Spleen (tissue), 11 donors: Measurements from ENCODE around the gene ZNF625. TPM values are rescaled to one million over a fixed set of nuclear protein-coding genes. Genes with fewer than 3 reads are reported as not detected.

ENCODE experiments used
- DNase-seq: peaks from one replicate; pipeline ENCODE4 v3.0.0-alpha.2; 2020
- H3K27ac ChIP-seq, 8 donors: fragments of 200-600 bp; sonication (generic) in 7 of 8; 1 replicate in 4 of 8; 2 replicates in 4 of 8; pipeline versions ENCODE4 v1.5.0 to v1.8.0; 2016 to 2021; ENCODE audit warnings: inconsistent platforms in 4 of 8, mild to moderate bottlenecking in 4 of 8, moderate library complexity in 1 of 8
- H3K27me3 ChIP-seq, 7 donors: fragments of 200-600 bp; sonication (generic) in 6 of 7; replicated peaks in 1 of 7; 1 replicate in 4 of 7; 2 replicates in 3 of 7; pipeline versions ENCODE4 v1.5.0 to v1.8.0; 2016 to 2021; ENCODE audit warnings: inconsistent platforms in 3 of 7, mild to moderate bottlenecking in 1 of 7
- H3K36me3 ChIP-seq, 6 donors: fragments of 200-600 bp; sonication (generic) in 5 of 6; 1 replicate in 4 of 6; 2 replicates in 2 of 6; pipeline versions ENCODE4 v1.5.0 to v1.8.0; 2016 to 2021; ENCODE audit warnings: inconsistent platforms in 2 of 6
- H3K4me1 ChIP-seq, 6 donors: fragments of 200-600 bp; sonication (generic) in 5 of 6; 1 replicate in 3 of 6; 2 replicates in 3 of 6; pipeline versions ENCODE4 v1.5.0 to v1.8.0; 2016 to 2021; ENCODE audit warnings: inconsistent platforms in 3 of 6
- H3K4me3 ChIP-seq, 8 donors: fragments of 200-600 bp; sonication (generic) in 7 of 8; 1 replicate in 4 of 8; 2 replicates in 4 of 8; pipeline versions ENCODE4 v1.5.0 to v1.8.0; 2016 to 2021; ENCODE audit warnings: inconsistent platforms in 4 of 8, mild to moderate bottlenecking in 4 of 8, moderate library complexity in 2 of 8
- H3K9me3 ChIP-seq, 8 donors: fragments of 200-600 bp; sonication (generic) in 7 of 8; 1 replicate in 4 of 8; 2 replicates in 4 of 8; pipeline versions ENCODE4 v1.5.0 to v1.8.0; 2016 to 2021; ENCODE audit warnings: inconsistent platforms in 4 of 8
- POLR2A ChIP-seq, 3 donors: fragments of 450-650 bp; IDR thresholded peaks; one replicate each; pipeline ENCODE4 v1.5.1; 2017; ENCODE audit warnings: antibody characterized with exemption in 3 of 3, mild to moderate bottlenecking in 1 of 3
- POLR2AphosphoS5 ChIP-seq, 3 donors: sonication (generic); formaldehyde crosslinking; IDR thresholded peaks; one replicate each; pipeline ENCODE4 v1.5.1; 2017; ENCODE audit warnings: antibody characterized with exemption in 3 of 3
- WGBS, 5 donors: extraction: QIAGEN DNeasy Blood & Tissue Kit in 3 of 5; methylation state at CpG; one replicate each; pipeline versions ENCODE4 v1.1.5 to v1.1.7; 2013 to 2018; 5-methylcytosine and 5-hydroxymethylcytosine counted together
- intact Hi-C: fragments of 100-400 bp; cut with DNase I; formaldehyde crosslinking; loops from one replicate; pipeline ENCODE4 v1.15.0; 2023; ENCODE audit warnings: low total_unique reads
- polyA plus RNA-seq, 3 donors: library from polyadenylated mRNA; stranded (reverse); fragments of 200-250 nt; gene quantifications; one replicate each; pipeline ENCODE4 v1.2.1, GENCODE V29; 2013
- total RNA-seq, 7 donors: library from RNA; depleted of rRNA in 3 of 7; stranded (reverse); fragments of >200 nt in 3 of 7; fragmentation: NEBNext Ultra II Directional in 4 of 7; extraction: Animal tissue kit (Norgen Biotek cat#: 25700) in 4 of 7; gene quantifications; one replicate each; pipeline versions ENCODE4 v1.1.0 to v1.2.1, GENCODE V29; 2016 to 2021
- TF ChIP-seq, protein P1 (sequence below), 11 experiments: fragments of 200-600 bp in 7 of 11; fragments of 450-650 bp in 4 of 11; sonication (generic) in 4 of 11; IDR thresholded peaks in 8 of 11; conservative IDR thresholded peaks in 3 of 11; 1 replicate in 7 of 11; 2 replicates in 4 of 11; pipeline versions ENCODE4 v1.4.0 to v1.8.0; 2016 to 2021; ENCODE audit warnings: antibody characterized with exemption in 11 of 11, inconsistent platforms in 4 of 11, mild to moderate bottlenecking in 1 of 11
- donor health status: healthy with polysubstance abuse.
- donor health status: DM: no; HTN: no; CAD: no; lungs with moderate emphysema.
- donor health status: DM: no; HTN: no; CAD: no.
- donor health status: Bipolar disorder and iron deficiency.
- donor health status: healthy.
- donor health status: DM: no; HTN: no; CAD: no.
- donor health status: DM: yes; HTN: yes; CAD: no.

ZNF625 gene
- total and polyA plus RNA-seq, 10 donors = 1.2 to 7.9 (median 5.1) TPM

DNA sequence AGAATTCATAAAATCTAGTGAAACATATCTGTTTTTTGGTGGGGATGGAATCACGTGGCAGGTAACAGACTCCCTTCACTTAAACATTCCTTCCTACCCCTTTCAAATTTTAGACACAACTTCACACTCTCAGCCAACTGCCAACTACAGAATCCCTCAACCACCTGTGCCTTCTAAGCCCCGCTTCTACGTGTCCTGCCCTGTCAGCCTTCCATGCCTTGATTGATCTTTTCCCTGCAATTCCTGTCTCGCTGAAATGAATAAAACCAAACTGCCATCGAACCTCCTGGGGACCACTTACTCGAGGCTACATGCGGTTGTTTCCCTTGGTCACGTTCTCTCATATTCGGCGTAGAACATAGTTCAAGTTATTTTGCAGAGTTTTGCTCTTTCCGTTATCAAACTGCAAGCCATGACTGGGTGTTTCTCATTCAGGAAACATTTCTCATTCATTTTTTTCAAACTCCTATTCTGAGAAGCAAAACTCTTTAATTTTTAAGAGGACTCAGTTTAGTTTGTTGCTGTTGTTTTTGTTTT lies 1.1 kb downstream of the ZNF625 start:
- H3K36me3 ChIP-seq = peaks cover 0 to 6% (median 0%) of the 10 kb centered on the region in 6 donors
- intact Hi-C loops = no loop called here
- no peak for DNase-seq
- peak overlapping the region in 7 of 8 donors; percentile 68 to 82 (median 79) for H3K27ac ChIP-seq
- peak overlapping the region; percentile 60 to 97 (median 76) for H3K4me3 ChIP-seq
- peaks cover 0 to 6% (median 0%) of the 10 kb centered on the region in 7 donors for H3K27me3 ChIP-seq
- no peak for TF ChIP-seq POLR2A (IDR thresholded peaks at IDR 0.05)
- TF ChIP-seq POLR2AphosphoS5 (IDR thresholded peaks at IDR 0.05) = no peak
- TF ChIP-seq, protein P1, sequence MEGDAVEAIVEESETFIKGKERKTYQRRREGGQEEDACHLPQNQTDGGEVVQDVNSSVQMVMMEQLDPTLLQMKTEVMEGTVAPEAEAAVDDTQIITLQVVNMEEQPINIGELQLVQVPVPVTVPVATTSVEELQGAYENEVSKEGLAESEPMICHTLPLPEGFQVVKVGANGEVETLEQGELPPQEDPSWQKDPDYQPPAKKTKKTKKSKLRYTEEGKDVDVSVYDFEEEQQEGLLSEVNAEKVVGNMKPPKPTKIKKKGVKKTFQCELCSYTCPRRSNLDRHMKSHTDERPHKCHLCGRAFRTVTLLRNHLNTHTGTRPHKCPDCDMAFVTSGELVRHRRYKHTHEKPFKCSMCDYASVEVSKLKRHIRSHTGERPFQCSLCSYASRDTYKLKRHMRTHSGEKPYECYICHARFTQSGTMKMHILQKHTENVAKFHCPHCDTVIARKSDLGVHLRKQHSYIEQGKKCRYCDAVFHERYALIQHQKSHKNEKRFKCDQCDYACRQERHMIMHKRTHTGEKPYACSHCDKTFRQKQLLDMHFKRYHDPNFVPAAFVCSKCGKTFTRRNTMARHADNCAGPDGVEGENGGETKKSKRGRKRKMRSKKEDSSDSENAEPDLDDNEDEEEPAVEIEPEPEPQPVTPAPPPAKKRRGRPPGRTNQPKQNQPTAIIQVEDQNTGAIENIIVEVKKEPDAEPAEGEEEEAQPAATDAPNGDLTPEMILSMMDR (IDR thresholded peaks at IDR 0.05 in 8 of 11, conservative IDR thresholded peaks at IDR 0.05 in 3 of 11) = no peak
- WGBS, 5 donors = 17 to 26% (median 22%) methylated on average over 11 of the region's 11 CpGs
- no peaks in the 10 kb centered on the region for H3K9me3 ChIP-seq
- peaks cover 4 to 35% (median 20%) of the 10 kb centered on the region in 6 donors for H3K4me1 ChIP-seq

DNA sequence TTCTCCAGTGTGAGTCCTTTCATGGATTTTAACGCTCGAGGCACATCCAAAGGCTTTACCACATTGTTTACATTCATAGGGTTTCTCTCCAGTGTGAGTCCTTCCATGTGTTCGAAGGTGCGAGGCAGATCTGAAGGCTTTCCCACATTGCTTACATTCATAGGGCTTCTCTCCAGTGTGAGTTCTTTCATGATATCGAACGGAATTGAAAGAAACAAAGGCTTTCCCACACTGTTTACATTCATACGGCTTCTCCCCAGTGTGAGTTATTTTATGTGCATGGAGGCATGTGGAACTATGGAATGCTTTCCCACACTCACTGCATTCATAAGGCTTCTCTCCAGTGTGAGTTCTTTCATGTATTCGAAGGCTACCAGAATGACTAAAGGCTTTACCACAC lies 11.2 kb downstream of the ZNF625 start:
- intact Hi-C loops = no loop called here

DNA sequence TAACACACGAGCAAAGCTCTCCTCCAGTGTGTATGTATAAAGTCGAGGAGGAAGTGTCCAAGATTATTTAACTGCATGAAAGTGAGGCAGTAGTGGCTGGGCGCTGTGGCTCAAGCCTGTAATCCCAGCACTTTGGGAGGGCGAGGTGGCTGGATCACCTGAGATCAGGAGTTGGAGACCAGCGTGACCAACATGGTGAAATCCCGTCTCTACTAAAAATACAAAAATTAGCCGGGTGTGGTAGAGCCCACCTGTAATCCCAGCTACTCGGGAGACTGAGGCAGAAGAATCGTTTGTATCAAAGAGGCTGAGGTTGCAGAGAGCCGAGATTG lies 15.2 kb downstream of the ZNF625 start:
- Histone ChIP-seq H3K4me1 (peaks cover 19 to 43% (median 26%) of the 10 kb centered on the region in 6 donors), H3K9me3 (peaks cover 0 to 22% (median 20%) of the 10 kb centered on the region in 8 donors), H3K4me3 (peak overlapping the region in 2 of 8 donors; percentile 87 to 98), H3K27ac (no peak overlapping the region), H3K27me3 (no peaks in the 10 kb centered on the region), H3K36me3 (peaks cover 9 to 39% (median 19%) of the 10 kb centered on the region in 6 donors)
- no peak for TF ChIP-seq POLR2A (IDR thresholded peaks at IDR 0.05)
- TF ChIP-seq, protein P1 (IDR thresholded peaks at IDR 0.05 in 8 of 11, conservative IDR thresholded peaks at IDR 0.05 in 3 of 11) = peak in 5 of 11 experiments; percentile 1 to 59 (median 32)
- DNase-seq = no peak
- 58 to 64% (median 59%) methylated on average over 10 of the region's 10 CpGs for WGBS, 5 donors
- intact Hi-C loops = loop anchor here (2.0 kb wide), 1 partner anchor 83 kb away; no protein-coding TSS in a partner anchor

More for the DNA sequence above, 11.2 kb downstream of the ZNF625 start:
- TF ChIP-seq POLR2A (IDR thresholded peaks at IDR 0.05) = no peak
- TF ChIP-seq POLR2AphosphoS5 (IDR thresholded peaks at IDR 0.05) = no peak
- TF ChIP-seq, protein P1 (IDR thresholded peaks at IDR 0.05 in 8 of 11, conservative IDR thresholded peaks at IDR 0.05 in 3 of 11) = no peak
- peaks cover 0 to 31% (median 24%) of the 10 kb centered on the region in 8 donors for H3K9me3 ChIP-seq
- H3K4me3 ChIP-seq = no peak overlapping the region
- H3K27ac ChIP-seq = no peak overlapping the region
- H3K27me3 ChIP-seq = no peaks in the 10 kb centered on the region
- peaks cover 11 to 12% (median 12%) of the 10 kb centered on the region in 6 donors for H3K4me1 ChIP-seq
- 94 to 96% (median 96%) methylated on average over 8 of the region's 8 CpGs for WGBS, 5 donors
- H3K36me3 ChIP-seq = peaks cover 9 to 47% (median 26%) of the 10 kb centered on the region in 6 donors
- DNase-seq = no peak

DNA sequence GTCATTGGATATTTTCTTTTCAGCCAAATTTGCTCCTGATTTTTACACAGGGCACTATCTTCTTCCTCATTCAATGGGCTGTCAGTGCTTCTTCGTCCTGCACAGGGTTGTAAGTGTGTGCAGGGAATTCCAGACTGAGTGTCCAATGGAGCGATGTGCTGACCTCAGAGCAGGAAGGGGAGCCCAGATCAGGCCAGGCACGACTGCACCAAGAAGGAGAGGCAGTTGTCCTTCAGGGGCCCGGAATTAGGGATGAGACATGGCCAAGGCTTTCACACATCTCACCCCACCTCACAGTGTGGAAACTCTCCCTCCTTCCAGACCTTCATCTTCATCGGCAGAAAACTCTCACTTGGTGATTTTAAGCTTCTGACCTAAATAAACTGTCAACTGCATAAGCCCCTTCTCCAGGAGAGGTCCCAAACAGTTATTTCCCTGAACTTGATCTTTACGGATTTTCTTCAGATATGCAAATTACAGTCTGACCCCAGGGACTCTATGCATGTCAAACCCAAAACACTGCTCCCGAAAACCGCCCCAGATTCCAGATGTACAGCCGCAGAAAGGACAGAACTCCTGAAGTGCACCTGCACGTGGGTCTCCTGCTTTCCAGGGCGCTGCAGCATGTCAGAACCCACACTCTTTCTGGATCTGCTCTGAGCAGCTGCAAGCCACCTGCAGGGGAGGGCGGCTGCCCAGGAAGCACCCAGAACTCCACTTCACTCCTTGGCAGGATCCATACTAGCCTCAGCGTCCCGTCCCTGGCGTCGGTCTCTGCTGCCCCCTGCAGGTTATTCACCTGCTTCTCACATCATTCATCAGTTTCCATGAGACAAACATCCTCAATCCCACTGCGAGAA lies 15.8 kb downstream of the ZNF625 start:
- H3K4me3 ChIP-seq = peak overlapping the region; percentile 87 to 98 (median 92)
- no peaks in the 10 kb centered on the region for H3K27me3 ChIP-seq
- 2 to 6% (median 3%) methylated on average over 15 to 17 of the region's 17 CpGs for WGBS, 5 donors
- intact Hi-C loops = loop anchor here (2.0 kb wide), 1 partner anchor 82 kb away; no protein-coding TSS in a partner anchor
- peaks cover 0 to 16% (median 15%) of the 10 kb centered on the region in 8 donors for H3K9me3 ChIP-seq
- peak overlapping the region in 6 of 8 donors; percentile 72 to 89 (median 87) for H3K27ac ChIP-seq
- peaks cover 7 to 39% (median 19%) of the 10 kb centered on the region in 6 donors for H3K36me3 ChIP-seq
- H3K4me1 ChIP-seq = peaks cover 19 to 43% (median 26%) of the 10 kb centered on the region in 6 donors
- DNase-seq = peak; percentile 95
- TF ChIP-seq POLR2A (IDR thresholded peaks at IDR 0.05) (no peak), POLR2AphosphoS5 (IDR thresholded peaks at IDR 0.05) (peak; percentile 55 to 70 (median 64))
- TF ChIP-seq, protein P1 (IDR thresholded peaks at IDR 0.05 in 8 of 11, conservative IDR thresholded peaks at IDR 0.05 in 3 of 11) = peak; percentile 68 to 97 (median 89)
